GM18526 (cell line): ENCODE measurements around the gene GUCD1.

Source experiments
- POLR2A ChIP-seq: IDR thresholded peaks from 3 replicates; pipeline ENCODE4 v1.6.1; 2011; ENCODE audit not compliant: insufficient read length; ENCODE audit errors: extremely low read depth

Gene GUCD1

DNA sequence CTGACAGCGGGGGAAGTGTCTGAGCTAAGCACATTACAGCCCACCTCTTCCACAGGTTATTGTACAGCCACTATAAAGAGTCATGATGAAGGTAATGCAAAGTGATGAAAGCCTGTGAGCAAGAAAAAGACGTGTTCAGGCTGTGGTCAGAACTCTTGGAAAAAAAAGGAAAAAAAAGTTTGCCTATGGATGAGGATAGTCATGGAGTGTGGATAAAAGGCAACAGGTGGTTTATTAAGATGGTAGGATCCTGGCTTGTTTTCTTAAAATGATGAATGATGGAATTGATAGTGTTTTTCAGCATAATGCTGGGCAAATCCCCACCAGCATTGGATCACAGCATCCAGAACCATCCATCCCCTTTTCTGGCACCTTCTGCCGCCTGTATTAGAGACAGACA is 36.7 kb downstream of the GUCD1 start:
- TF ChIP-seq POLR2A, result no peak

DNA sequence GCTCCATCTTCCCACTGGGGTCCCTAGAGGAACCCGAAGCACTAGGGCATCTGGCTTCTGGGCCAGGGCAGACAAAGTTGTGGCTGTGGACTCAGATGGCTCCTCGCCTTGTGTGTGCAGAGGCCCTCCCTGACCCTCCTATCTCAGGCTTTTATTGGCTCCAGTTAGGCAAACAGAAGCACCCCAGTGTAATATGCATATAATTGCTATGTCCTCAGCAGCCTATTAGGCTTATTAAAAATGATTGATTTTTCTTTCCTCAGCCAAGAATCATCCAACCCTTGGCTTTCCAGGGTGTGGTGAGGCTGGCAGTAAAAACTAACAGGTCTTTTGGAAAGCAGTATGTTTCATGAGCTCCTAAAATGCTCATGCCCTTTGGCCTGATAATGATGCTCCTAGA is 37.5 kb downstream of the GUCD1 start:
- no peak for TF ChIP-seq POLR2A

DNA sequence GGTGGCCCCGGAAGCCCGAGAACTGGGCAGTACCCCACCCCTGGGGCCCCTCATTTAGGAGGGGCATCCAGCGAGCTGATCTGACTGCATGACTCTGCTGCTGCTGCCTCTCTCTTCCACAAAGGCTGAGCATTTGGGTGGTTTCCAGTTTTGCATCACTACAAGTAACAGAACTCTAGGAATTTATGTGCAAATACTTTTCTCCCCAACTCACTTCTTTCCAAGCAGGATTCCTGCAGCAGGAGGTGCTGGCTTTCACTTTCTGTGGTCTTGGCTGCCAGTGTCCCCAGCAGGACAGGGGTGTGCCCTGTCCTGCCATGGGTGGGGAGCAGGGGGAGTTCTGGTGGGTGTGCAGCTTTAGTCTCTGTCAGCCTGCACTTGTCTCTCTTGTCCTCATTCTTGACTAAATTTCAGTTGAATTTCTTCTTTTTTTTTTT is 38.6 kb downstream of the GUCD1 start:
- no peak for TF ChIP-seq POLR2A

DNA sequence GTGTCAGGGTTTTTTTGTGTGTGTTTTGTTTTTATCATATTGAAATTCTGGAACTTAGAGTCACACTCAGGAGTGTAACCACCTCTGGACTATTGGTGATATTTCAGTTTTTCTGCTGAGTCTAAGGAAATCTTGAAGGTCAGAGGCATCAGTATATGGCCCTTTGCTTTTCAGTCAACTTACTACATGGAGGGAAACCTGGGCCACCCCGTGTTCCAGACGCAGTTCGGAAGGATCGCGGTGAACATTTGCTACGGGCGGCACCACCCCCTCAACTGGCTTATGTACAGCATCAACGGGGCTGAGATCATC is 40.0 kb downstream of the GUCD1 start:
- TF ChIP-seq POLR2A, result no peak

DNA sequence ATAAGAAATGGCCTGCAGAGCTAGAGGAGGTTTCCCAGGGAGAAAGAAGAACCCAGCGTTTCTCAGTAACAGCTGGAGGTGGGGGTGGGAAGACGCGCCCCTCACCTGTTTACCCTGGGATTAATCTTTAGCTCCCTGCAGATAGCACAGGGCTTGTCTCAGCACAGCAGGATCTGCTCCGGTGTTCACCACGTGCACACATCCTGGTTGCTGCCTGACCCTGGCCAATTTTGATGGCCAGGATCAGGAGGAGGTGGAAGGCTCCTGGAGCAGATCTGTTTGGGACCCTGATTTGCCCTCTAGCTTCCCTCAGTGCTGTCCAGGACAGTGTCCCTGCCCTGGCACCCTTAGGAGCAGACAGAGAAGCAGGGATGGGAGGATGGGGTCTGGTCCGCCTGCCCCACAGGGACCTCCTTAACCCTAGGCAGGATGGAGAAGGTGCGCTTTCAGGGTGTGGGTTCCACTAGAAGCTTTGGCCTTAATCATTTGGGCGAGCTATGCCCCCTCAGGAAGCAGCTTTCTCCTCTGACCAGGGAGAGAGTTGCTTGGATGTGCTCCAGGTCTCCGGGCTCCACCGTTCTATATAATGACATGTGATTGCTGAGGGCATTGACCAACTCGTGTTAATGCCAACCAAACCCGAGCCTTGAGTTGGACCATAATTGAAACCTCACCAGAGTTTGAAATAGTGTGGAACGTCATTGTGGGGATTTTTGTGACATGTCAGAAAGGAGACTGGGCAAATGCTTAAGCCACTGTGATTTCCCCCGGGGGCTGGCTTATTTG is 40.5 kb downstream of the GUCD1 start:
- no peak for TF ChIP-seq POLR2A

DNA sequence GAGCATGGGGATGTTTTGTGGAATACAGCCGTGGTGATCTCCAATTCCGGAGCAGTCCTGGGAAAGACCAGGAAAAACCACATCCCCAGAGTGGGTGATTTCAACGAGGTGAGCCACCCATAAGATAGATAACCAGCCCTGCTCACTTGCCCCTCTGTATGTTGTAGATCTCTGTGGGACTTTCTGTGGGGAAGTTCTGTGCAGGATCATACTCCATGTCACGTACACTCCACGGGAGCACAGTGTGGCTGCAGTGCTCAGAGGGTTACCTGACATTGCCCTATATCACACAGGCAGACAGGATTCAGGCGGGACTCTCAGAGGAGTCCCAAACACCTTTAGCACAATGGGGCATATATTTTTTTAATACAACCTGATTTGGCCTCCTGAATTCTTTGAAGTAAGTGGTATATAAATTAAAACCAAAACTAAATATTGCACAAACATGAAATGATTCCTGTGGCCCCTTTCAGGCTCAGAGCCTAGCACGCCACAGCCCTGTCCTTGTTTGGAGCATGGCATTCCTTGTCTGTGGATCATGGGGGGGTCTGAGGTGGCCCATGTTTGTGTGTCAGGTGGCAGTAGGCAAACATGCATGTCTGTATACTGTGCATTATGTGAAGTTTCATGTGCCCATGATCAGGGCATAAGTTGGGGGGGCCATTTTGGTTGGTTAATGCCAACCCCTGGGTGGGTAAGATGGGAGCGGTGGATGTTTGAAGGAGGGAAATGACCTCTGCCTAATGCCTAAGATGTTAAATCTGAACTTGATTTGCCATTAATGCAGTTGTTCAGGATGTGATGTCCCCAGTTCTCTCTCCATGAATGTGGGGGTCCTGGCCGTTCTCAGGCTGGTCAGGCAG is 41.3 kb downstream of the GUCD1 start:
- no peak for TF ChIP-seq POLR2A

DNA sequence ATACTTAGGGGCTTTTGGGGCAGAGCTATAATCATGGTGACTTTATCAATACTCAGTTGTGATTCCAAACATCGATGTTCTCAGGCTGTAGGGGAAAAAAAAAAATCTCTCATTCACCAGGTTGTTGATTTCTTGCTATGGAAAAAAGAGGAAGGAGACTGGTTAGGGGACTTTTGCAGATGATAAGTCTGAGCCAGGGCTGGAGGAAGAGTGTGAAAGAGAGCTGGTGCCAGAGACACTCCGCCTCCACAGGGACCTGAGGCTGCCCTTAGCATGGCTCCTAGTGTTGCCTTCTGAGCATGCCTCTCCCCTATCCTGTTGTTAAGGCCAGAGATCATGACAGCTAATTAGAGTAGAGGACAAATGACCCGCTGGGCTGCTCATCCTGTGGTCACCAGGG is 42.9 kb downstream of the GUCD1 start:
- TF ChIP-seq POLR2A, result no peak

DNA sequence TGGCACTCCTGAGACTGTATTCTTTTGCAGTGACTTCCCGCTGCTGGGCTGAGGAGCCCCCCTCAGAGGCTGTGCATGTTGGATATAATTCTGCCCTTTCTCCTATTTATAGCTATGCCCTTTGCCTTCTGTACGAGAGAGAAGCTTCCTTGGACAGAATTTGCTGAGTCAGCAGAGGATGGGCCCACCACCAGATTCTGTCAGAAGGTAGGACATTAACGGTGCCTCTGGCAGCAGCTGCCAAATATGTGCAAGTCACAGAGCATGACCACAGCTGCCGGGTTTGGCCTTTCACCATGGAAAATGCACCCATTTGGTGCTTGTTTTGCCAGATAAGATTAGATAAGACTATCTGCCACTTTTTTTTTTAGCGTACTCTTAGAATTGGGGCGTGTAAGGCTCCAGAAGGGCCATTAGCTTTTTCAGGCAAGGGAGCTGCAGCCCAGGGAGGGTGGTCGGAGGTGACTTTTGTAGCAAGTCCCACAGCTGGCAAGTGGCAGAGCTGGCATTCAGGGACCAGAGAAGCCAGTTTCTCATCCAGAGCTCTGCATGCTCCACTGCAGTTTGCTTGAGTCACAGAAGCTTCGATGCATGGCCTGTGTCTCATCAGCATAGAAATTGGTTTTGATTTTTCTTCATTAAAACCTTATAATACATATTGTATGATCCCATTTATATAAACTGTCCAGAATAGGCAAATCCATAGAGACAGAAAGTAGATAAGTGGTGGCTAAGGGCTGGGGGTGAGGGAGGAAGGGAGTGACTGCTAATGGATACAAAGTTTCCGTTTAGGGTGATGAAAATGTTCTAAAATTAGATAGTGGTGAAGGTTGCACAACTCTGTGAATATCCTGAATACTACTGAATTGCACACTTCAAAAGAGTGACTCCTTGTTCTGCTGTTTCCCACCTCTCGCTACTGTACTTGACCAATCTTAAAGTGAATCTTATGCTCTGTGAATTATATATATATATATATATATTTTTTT is 44.0 kb downstream of the GUCD1 start:
- no peak for TF ChIP-seq POLR2A

DNA sequence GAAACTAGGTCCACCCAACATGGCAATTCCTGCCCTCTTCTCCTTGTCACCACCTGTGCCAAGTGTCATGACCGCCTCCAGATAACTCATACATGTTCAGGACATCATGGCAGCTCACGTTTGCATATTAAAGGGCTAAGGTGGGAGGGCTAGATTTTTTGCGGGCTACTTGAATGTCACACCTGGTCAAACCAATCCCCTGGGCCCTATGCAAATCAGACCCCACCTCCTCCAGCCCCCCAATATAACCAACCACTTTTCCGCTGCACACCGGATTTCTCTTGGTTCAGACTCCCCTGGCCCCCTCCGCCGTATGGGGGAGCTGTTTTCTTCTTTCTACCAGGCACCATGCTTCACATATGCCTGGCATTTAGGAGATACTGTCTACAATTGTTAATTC is 47.2 kb downstream of the GUCD1 start:
- no peak for TF ChIP-seq POLR2A

DNA sequence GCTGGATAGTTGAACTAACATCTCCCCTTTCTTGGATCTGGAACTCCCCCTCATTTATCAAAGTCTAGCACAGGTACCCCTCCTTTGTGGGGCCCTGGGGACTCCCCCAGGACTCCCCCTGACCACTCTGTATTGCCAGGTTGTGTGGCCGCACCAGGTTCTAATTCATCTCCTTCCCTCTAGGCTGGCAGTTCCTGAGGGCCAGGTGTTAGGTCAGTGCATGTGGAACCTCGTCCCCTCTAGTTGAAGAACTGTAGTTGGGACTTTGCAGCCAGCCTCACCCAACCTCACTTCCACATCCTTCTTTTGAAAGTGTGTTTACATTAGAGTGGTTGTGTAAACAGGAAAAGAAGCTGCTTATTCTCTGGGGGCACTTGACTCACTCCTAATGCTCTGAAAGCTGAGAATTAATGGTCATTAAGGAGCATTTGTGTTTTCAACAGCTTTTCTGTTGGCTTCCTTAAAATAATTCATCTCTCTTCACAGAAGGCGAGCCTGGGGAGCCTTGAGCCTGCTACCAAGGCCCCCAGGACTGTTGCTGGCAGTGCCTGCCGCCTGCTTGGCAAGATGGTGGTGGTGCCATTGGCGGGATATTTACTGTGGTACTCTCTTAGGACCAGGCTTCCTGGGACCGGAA is 48.0 kb downstream of the GUCD1 start:
- no peak for TF ChIP-seq POLR2A

DNA sequence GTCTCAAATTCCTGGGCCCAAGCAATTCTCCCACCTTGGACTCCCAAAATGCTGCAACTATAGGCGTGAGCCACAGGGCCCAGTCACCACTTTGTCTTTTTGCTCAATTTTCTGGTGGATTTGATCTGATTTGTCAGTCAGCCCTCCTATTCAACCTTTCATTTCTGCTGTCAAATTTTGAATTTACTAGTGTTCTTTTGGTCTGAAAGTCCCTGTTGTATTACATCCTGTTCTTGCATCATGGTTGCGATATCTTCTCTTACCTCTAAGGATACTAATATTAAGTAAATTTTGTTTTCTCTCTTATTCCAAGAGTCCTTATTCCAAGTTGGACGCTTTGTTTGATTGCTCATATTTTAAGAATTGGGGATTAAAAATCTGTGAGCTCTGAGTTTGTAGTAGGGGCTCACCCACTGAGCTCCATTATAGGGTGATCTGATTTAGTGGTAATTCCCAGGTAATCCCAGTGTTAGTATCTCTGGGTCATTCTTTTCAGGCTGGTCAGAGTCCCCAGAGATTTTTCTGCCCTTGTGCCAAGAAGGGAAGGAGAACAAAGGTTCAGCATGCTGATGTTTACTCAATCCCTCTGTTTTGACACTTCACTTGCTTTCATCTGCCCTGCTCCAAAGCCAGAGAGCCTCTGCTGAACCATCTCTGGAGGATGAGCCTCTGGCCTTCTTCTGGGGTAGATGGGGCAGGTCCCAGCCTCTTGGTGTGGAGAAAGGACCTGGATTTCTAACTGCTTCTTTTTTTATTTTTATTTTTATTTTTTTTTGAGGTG is 49.8 kb downstream of the GUCD1 start:
- no peak for TF ChIP-seq POLR2A

DNA sequence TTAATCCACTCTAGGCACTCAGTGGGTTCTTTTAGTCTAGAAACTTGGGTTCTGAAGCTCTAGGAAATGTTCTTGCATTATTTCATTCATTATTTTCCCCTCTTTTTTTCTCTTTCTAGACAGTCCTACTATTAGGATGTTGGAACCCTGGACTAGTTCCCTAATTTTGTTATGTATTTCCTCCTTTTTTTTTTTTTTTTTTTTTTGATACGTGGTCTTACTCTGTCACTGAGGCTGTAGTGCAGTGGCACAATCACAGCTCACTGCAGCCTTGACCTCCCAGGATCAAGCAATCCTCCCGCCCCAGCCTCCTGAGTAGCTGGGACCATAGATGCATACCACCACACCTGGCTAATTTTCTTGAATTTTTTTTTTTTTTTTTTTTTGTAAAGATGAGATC is 50.4 kb downstream of the GUCD1 start:
- no peak for TF ChIP-seq POLR2A

DNA sequence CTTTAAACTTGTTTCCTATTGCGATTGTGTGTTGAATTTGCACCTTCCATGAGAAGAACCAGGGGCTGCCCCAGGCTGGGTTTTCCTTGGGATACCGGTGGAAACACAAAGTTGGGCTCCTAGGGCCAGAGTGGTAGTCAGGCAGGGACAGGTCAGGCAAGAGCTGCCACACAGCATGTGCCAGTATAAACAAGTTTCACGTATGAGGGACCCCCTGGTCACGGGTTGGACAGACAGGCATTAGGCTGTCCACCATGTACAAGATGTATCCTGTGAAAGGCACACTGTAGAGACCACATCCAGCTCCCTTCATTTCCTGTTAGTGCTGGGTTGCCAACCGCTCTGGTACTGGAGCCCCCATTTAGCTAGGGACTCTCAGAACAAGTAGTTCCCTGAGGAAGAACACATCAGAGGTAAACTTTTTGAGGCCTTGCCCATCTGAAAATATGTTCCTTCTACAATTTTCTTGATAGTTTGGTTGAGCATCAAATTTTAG is 51.0 kb downstream of the GUCD1 start:
- TF ChIP-seq POLR2A, result no peak

DNA sequence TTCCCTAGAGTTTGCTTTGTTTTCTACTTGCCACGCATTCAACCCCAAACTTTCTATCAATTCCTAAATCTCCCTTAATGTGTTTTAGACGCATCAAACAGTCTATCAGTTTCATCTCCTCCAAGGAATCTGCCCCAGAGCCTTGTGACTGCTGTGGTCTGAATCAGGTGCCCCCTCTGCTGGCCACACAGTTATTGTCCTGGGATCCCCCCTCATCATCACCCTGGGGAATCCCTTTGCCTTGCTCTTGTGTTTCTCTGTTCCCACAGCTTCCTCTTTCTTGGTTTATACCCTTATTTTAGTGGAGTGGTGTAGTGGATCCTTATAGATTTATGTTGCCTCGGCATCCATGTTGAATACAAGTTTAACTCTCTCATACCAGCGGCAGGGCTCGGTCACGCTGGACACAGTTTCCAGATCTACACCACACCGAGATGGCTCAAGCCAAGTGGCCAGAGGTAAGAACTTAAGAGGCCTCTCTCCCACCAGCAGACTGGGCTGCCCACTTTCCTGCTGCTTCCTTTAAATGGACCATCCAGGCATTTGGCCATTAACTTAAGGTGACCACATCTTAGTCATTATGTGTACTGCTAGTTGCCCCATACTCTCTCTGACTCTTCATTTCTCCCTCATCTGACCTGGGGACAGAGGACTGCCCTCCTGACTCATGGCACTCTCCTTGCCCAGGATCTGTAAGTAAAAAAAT is 51.6 kb downstream of the GUCD1 start:
- TF ChIP-seq POLR2A, result no peak

DNA sequence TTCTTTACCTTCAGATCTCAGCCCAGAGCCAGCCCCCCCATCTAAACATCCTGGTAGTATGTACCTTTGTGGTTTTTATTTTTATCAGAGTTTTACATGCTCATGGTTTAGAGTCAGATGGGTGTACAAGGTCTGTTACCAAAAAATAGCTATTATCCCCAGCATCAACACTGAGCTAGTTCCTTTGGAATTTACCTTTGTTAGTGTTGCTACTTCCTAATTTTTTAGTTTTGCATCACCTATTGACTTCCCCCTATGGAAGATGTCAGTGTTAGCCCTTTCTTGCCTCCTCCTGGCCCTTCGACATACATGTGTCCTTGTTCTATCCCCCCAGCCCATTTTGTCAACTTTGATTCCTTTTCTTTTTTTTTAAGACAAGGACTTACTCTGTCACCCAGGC is 52.4 kb downstream of the GUCD1 start:
- TF ChIP-seq POLR2A, result no peak
